Bone marrow (tissue), 2 donors: Measurements from ENCODE around the gene ASXL2.

Source experiments
- DNase-seq, 2 donors: peaks; one replicate each; lab custom pipeline; 2025; lab: John Stamatoyannopoulos, UW

The ASXL2 gene

DNA sequence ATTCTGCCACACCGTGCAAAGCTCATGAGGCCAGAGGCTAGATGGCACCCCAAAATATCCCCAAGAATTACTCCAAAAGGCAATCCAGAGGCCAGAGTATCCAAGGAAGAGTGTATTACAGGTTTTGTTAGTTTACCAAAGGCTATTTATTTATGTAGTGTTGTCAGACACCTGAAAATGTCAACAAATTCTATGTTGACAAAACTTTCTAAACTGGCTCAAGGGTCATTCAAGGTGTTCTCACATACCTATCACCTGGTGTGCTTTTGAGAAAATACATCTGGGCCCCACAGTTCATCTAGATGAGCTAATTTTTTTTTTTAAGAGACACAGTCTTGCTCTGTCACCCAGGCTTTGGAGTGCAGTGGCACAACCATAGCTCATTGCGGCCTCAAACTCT lies 192.5 kb downstream of the ASXL2 start:
- DNase-seq = no peak

DNA sequence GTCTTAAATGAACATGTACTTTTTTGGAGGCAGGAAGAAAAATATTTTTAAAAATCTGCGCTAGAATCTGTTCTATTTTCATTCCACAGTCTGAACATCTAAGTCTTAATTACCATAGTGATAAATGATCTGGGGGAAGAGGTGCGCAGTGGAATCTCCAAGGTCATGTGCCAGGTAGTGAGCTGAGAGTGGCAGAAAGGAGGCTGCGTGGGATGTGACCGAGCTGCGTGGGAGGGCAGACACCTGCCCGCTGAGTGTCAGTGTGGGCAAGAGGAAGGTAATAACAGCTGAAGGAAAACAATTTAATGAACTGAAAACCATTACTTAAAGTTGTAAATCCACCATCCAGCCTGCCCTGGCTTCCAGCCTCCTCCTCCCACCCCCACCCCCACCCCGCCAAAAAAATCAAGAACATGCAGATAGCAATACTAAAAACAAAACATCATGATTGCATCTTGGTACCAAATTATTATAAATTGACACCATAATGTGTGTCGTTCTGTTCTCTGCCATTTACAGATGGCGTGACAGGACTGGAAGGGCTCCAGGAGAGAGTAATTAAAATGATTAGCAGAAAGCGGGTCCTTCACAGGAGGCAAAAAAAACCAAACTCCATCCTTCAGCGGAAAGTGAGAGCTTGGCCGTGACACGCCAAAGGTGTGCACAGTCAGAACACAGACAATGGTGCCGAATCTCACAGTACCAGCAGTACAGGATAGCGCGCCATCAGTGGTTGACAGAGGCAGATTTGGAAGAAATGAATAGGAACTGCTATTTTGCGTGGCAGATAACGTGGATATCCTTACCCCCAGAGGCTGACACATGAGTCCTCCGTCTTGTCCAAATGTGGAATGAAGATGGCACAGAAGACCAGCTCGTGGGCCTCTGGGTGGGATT lies 193.5 kb downstream of the ASXL2 start:
- DNase-seq = no peak
